Adipocyte (in vitro differentiated cells): ENCODE results near the gene OSMR.
"Not testable (repeated sequence)": the region's sequence is repeated elsewhere in the genome, so short reads cannot be mapped to it uniquely, and the experiment has no call there.

Experiments
- DNase-seq: peaks from one replicate; pipeline ENCODE4 v3.0.0-alpha.2; 2015; ENCODE audit warnings: low read depth
- H3K27me3 ChIP-seq: replicated peaks from 2 replicates; pipeline ENCODE4 v1.7.0; 2013; ENCODE audit warnings: mild to moderate bottlenecking, low read length, moderate library complexity; ENCODE audit not compliant: control insufficient read depth, insufficient read depth
- H3K36me3 ChIP-seq: 2 replicates; pipeline ENCODE4 v1.7.0; 2013; ENCODE audit warnings: low read length, mild to moderate bottlenecking, moderate library complexity; ENCODE audit not compliant: control insufficient read depth, insufficient read depth, severe bottlenecking
- H3K4me1 ChIP-seq: 2 replicates; pipeline ENCODE4 v1.7.0; 2013; ENCODE audit warnings: mild to moderate bottlenecking, low read length, moderate library complexity; ENCODE audit not compliant: control insufficient read depth, insufficient read depth
- H3K4me3 ChIP-seq: 2 replicates; pipeline ENCODE4 v1.7.0; 2013; ENCODE audit warnings: mild to moderate bottlenecking, low read length, moderate library complexity
- H3K9ac ChIP-seq: 2 replicates; pipeline ENCODE4 v1.7.0; 2013; ENCODE audit warnings: mild to moderate bottlenecking, low read length, moderate library complexity
- H3K9me3 ChIP-seq: 2 replicates; pipeline ENCODE4 v1.7.0; 2013; ENCODE audit warnings: mild to moderate bottlenecking, low read length, moderate library complexity; ENCODE audit not compliant: control insufficient read depth

The OSMR gene

DNA sequence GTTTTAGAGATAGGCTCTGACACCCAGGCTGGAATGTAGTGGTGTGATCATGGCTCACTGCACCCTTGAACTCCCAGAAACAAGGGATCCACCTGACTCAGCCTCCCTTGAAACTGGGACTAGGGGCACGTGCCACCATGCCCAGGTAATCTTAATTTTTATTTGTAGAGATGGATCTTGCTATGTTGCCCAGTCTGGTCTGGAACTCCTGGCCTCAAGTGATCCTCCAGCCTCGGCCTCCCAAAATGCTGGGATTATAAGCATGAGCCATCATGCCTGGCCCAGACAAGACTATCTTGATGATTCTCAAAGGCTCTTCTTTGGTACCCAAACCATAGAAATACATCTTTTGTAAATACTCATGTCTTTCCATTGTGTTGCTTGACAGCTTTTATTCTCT is 10.8 kb downstream of the OSMR start:
- Histone ChIP-seq H3K4me3 (no peak overlapping the region), H3K4me1 (peaks cover 33% of the 10 kb centered on the region), H3K9ac (no peak overlapping the region), H3K27me3 (no peaks in the 10 kb centered on the region), H3K9me3 (no peaks in the 10 kb centered on the region), H3K36me3 (peaks cover 28% of the 10 kb centered on the region)
- no peak for DNase-seq

GRCh38 chr5:38858839-38859238 is 13.0 kb downstream of the OSMR start:
- H3K4me1 ChIP-seq, result peaks cover 25% of the 10 kb centered on the region
- H3K9me3 ChIP-seq, result no peaks in the 10 kb centered on the region
- no peak overlapping the region for H3K9ac ChIP-seq
- H3K36me3 ChIP-seq, result peaks cover 18% of the 10 kb centered on the region
- H3K4me3 ChIP-seq, result no peak overlapping the region
- no peaks in the 10 kb centered on the region for H3K27me3 ChIP-seq
- no peak for DNase-seq

DNA sequence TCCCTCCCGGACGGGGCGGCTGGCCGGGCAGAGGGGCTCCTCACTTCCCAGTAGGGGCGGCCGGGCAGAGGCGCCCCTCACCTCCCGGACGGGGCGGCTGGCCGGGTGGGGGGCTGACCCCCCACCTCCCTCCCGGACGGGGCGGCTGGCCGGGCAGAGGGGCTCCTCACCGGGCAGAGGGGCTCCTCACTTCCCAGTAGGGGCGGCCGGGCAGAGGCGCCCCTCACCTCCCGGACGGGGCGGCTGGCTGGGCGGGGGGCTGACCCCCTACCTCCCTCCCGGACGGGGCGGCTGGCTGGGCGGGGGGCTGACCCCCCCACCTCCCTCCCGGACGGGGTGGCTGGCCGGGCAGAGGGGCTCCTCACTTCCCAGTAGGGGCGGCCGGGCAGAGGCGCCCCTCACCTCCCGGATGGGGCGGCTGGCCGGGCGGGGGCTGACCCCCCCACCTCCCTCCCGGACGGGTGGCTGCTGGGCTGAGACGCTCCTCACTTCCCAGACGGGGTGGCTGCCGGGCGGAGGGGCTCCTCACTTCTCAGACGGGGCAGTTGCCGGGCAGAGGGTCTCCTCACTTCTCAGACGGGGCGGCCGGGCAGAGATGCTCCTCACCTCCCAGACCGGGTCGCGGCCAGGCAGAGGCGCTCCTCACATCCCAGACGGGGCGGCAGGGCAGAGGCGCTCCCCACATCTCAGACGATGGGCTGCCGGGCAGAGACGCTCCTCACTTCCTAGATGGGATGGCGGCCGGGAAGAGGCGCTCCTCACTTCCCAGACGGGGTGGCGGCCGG is 16.4 kb downstream of the OSMR start:
- not testable (repeated sequence) for H3K9ac ChIP-seq, H3K27me3 ChIP-seq, H3K4me1 ChIP-seq, H3K4me3 ChIP-seq, H3K9me3 ChIP-seq, DNase-seq, H3K36me3 ChIP-seq

DNA sequence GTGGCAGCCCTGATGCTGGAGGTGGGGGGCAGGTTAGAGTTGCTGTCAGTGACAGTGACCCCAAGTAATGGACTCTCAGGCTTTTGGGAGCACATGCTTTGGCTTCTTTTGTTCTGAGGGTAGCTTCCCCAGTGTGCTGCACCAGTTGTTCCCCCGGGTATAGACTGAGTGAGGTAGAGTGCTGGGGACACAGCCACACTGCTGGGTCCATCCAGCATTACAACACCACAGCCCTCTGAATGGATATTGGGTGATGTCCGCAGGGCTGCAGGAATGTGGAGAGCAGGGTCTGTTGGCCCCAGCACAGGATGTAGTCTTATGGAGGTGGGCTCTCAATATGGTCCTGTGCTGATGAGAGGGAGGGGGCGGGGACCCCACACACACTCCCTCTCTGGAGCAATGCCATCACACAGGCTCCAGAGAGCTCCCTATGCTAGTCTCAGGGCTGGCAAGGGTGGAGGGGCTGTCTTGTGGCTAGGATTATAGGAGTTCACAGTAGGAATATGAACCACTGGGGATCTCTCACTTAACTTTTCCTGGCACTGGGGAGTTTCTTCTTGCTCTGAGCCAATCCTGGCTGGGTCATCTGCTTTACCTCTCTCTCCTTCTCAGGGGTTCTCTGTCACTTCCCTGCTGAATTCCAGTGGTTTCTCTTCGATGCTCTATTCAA is 20.7 kb downstream of the OSMR start:
- Histone ChIP-seq H3K9ac (no peak overlapping the region), H3K4me1 (peaks cover 34% of the 10 kb centered on the region), H3K4me3 (no peak overlapping the region), H3K36me3 (peaks cover 40% of the 10 kb centered on the region), H3K27me3 (no peaks in the 10 kb centered on the region), H3K9me3 (peaks cover 8% of the 10 kb centered on the region)
- DNase-seq, result no peak

- Histone ChIP-seq H3K27me3 (no peaks in the 10 kb centered on the region), H3K36me3 (peaks cover 41% of the 10 kb centered on the region), H3K4me3 (no peak overlapping the region), H3K9me3 (peaks cover 8% of the 10 kb centered on the region), H3K9ac (no peak overlapping the region), H3K4me1 (peaks cover 39% of the 10 kb centered on the region)
- no peak for DNase-seq
Measured at GRCh38 chr5:38867032-38867398, 21.2 kb downstream of the OSMR start.

DNA sequence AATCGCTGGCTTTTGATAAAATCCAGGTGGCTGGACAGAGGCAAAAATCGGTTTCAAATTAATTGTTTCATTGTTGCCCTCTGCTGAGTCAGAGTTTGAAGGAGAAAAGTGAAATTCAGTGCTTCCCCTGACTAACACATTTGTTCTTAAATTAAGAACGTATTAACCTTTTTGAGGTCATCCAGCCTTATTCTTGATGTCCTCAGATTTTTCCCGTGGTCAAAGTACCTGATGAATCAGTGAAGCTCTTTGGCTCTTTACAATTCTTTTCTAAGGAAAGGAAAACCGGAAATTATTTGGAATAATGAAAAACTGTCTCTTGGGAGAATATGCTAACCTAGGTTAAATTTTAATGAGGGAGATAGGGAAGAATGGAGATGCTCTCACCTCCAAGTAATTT is 21.6 kb downstream of the OSMR start:
- Histone ChIP-seq H3K9ac (no peak overlapping the region), H3K27me3 (no peaks in the 10 kb centered on the region), H3K4me3 (no peak overlapping the region), H3K4me1 (peaks cover 40% of the 10 kb centered on the region), H3K9me3 (peaks cover 8% of the 10 kb centered on the region), H3K36me3 (peaks cover 41% of the 10 kb centered on the region)
- no peak for DNase-seq

DNA sequence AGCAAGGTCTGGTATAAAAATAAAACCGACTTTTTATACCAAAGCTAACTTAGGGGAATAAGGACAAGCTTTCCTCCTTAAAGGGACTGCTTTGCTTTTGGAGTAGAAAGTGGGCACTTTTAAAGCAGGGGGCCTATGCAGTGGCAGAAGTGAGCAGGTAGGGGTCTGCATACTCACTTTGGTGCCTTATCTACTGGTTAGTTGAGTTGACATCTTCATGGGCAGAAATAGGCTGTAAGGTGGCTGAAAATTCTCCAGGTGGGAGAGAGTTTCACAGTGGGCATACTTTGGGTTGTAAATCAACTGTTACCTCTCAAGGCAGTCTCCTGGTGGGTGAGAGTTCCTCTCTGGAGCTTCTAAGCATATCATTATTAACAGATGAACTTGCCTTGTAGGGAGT is 24.8 kb downstream of the OSMR start:
- H3K9me3 ChIP-seq, result no peaks in the 10 kb centered on the region

DNA sequence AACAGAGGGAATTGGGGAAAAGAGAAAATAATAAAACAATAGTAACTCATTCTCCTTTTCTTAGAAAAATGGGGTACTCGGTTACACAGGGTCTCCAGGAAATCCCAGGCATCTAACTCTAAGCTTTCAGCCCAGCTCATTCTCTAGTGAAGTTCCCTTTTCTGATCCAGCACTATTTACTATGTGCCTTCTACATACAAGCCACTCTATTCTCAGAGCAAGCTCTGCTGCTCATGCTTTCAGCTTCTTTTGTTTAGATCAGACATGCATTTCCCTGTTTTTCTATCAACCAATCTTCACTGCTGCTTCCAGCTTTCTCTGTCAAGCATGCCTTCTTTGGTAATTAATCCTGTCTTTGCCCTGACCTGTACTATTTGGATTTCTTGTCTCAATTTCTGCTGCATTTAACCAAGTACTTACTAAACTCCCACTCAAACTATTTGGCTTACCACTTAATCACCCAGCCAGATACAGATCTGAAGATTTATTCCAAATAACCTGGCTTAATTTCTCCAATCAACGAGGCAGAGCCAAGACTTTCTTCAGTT is 25.3 kb downstream of the OSMR start:
- Histone ChIP-seq H3K9me3 (no peaks in the 10 kb centered on the region), H3K27me3 (no peaks in the 10 kb centered on the region), H3K9ac (no peak overlapping the region), H3K4me1 (peaks cover 55% of the 10 kb centered on the region), H3K4me3 (no peak overlapping the region), H3K36me3 (peaks cover 60% of the 10 kb centered on the region)
- no peak for DNase-seq

More for the DNA sequence above, 24.8 kb downstream of the OSMR start:
- Histone ChIP-seq H3K27me3 (no peaks in the 10 kb centered on the region), H3K36me3 (peaks cover 56% of the 10 kb centered on the region), H3K4me3 (no peak overlapping the region), H3K9ac (no peak overlapping the region), H3K4me1 (peaks cover 53% of the 10 kb centered on the region)
- DNase-seq, result no peak

GRCh38 chr5:38871790-38872551 is 26.2 kb downstream of the OSMR start:
- Histone ChIP-seq H3K4me1 (peaks cover 52% of the 10 kb centered on the region), H3K36me3 (peaks cover 69% of the 10 kb centered on the region), H3K27me3 (no peaks in the 10 kb centered on the region), H3K9ac (peak overlapping the region; percentile 31), H3K9me3 (no peaks in the 10 kb centered on the region), H3K4me3 (peak overlapping the region; percentile 31)
- peak; percentile 95 for DNase-seq

GRCh38 chr5:38872826-38873225 is 27.0 kb downstream of the OSMR start:
- H3K4me1 ChIP-seq, result peaks cover 46% of the 10 kb centered on the region
- H3K9me3 ChIP-seq, result no peaks in the 10 kb centered on the region
- H3K27me3 ChIP-seq, result no peaks in the 10 kb centered on the region
- no peak for DNase-seq
- H3K36me3 ChIP-seq, result peaks cover 77% of the 10 kb centered on the region
- peak overlapping the region; percentile 38 for H3K4me3 ChIP-seq
- H3K9ac ChIP-seq, result peak overlapping the region; percentile 18

- Histone ChIP-seq H3K4me1 (peaks cover 42% of the 10 kb centered on the region), H3K4me3 (no peak overlapping the region), H3K27me3 (no peaks in the 10 kb centered on the region), H3K9ac (no peak overlapping the region), H3K36me3 (peaks cover 78% of the 10 kb centered on the region), H3K9me3 (no peaks in the 10 kb centered on the region)
- no peak for DNase-seq
Measured at GRCh38 chr5:38874948-38875456, 29.2 kb downstream of the OSMR start.
